ENCODE data around the gene MBNL2. TPM values are rescaled to one million over a fixed set of nuclear protein-coding genes. Genes with fewer than 3 reads are reported as not detected.

Gene MBNL2
- total and polyA plus RNA-seq, 2 of the 13 experiments (the other 11 are each of a cell fraction or from before 2014, with no cell fraction given): 30.8 to 59.0 TPM

- WGBS (ENCODE audit: low lambda C conversion rate): 93% methylated on average over 2 of the region's 2 CpGs
- Histone ChIP-seq H3K4me1 (ENCODE audit: insufficient read depth, low read length) (peaks cover 30% of the 10 kb centered on the region), H3K27me3 (ENCODE audit: control insufficient read depth in 1 of 2, insufficient read depth in 2 of 2, low read length in 2 of 2) (no peaks in the 10 kb centered on the region), H3K4me2 (ENCODE audit: low read depth, low read length) (no peak overlapping the region), H2AFZ (ENCODE audit: low read length) (no peak overlapping the region), H4K20me1 (ENCODE audit: insufficient read depth, low read length) (peaks cover 79% of the 10 kb centered on the region), H3K79me2 (ENCODE audit: insufficient read depth, low read length) (peaks cover 76% of the 10 kb centered on the region), H3K9ac (ENCODE audit: insufficient read depth, low read depth, low read length) (no peak overlapping the region), H3K36me3 (replicated peaks in 1 of 2; ENCODE audit: control insufficient read depth in 1 of 2, insufficient read depth in 2 of 2, low read length in 2 of 2) (peaks cover 31 to 47% of the 10 kb centered on the region in 2 experiments), H3K9me3 (ENCODE audit: low read length) (no peaks in the 10 kb centered on the region), H3K27ac (ENCODE audit: extremely low read length, insufficient read depth, low read length) (no peak overlapping the region), H3K4me3 (replicated peaks in 1 of 3; ENCODE audit: insufficient read depth in 1 of 3, low read depth in 2 of 3, low read length in 3 of 3) (no peak overlapping the region)
- no peak for DNase-seq (ENCODE audit: low spot score)
- intact Hi-C loops (cut with micrococcal nuclease; ENCODE audit: unreplicated experiment): no loop called here
- ChIA-PET POLR2A (no interaction called here), CTCF (ENCODE audit: low intra/inter-chr PET ratio, low total read pairs) (no interaction called here)
- in situ Hi-C loops (cut with HindIII; ENCODE audit: extremely low pct_ligation_motif_present, low pct_unique_long_range_greater_than_20kb): no loop called here
- no peak for ATAC-seq
- TF ChIP-seq, protein P1, sequence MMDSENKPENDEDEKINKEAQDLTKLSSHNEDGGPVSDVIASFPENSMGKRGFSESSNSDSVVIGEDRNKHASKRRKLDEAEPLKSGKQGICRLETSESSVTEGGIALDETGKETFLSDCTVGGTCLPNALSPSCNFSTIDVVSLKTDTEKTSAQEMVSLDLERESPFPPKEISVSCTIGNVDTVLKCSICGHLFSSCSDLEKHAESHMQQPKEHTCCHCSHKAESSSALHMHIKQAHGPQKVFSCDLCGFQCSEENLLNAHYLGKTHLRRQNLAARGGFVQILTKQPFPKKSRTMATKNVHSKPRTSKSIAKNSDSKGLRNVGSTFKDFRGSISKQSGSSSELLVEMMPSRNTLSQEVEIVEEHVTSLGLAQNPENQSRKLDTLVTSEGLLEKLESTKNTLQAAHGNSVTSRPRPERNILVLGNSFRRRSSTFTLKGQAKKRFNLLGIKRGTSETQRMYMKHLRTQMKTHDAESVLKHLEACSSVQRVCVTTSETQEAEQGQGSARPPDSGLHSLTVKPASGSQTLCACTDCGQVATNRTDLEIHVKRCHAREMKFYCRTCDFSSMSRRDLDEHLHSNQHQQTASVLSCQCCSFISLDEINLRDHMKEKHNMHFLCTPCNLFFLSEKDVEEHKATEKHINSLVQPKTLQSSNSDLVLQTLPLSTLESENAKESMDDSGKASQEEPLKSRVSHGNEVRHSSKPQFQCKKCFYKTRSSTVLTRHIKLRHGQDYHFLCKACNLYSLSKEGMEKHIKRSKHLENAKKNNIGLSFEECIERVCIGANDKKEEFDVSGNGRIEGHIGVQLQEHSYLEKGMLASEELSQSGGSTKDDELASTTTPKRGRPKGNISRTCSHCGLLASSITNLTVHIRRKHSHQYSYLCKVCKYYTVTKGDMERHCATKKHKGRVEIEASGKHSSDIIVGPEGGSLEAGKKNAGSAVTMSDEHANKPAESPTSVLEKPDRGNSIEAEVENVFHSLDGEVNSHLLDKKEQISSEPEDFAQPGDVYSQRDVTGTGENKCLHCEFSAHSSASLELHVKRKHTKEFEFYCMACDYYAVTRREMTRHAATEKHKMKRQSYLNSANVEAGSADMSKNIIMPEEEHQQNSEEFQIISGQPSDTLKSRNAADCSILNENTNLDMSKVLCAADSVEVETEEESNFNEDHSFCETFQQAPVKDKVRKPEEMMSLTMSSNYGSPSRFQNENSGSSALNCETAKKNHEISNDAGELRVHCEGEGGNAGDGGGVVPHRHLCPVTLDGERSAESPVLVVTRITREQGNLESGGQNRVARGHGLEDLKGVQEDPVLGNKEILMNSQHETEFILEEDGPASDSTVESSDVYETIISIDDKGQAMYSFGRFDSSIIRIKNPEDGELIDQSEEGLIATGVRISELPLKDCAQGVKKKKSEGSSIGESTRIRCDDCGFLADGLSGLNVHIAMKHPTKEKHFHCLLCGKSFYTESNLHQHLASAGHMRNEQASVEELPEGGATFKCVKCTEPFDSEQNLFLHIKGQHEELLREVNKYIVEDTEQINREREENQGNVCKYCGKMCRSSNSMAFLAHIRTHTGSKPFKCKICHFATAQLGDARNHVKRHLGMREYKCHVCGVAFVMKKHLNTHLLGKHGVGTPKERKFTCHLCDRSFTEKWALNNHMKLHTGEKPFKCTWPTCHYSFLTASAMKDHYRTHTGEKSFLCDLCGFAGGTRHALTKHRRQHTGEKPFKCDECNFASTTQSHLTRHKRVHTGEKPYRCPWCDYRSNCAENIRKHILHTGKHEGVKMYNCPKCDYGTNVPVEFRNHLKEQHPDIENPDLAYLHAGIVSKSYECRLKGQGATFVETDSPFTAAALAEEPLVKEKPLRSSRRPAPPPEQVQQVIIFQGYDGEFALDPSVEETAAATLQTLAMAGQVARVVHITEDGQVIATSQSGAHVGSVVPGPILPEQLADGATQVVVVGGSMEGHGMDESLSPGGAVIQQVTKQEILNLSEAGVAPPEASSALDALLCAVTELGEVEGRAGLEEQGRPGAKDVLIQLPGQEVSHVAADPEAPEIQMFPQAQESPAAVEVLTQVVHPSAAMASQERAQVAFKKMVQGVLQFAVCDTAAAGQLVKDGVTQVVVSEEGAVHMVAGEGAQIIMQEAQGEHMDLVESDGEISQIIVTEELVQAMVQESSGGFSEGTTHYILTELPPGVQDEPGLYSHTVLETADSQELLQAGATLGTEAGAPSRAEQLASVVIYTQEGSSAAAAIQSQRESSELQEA (CRISPR knock-in tag; IDR thresholded peaks at IDR 0.05; ENCODE audit: not compliant biosample characterization): no peak
- no peak for TF ChIP-seq FOXP1 (IDR thresholded peaks at IDR 0.05)
- no peak for TF ChIP-seq FOXP1 (CRISPR knock-in tag; IDR thresholded peaks at IDR 0.05)
- TF ChIP-seq ZNF841 (CRISPR knock-in tag; IDR thresholded peaks at IDR 0.05; ENCODE audit: borderline replicate concordance): no peak
- TF ChIP-seq KDM5A (IDR thresholded peaks at IDR 0.05; ENCODE audit: borderline replicate concordance, low read length): no peak
- no peak for TF ChIP-seq CSRNP2 (CRISPR knock-in tag; conservative IDR thresholded peaks at IDR 0.05; ENCODE audit: low read depth)
- no peak for TF ChIP-seq ZNF501 (CRISPR knock-in tag; IDR thresholded peaks at IDR 0.05)
- TF ChIP-seq HIVEP1 (CRISPR knock-in tag; IDR thresholded peaks at IDR 0.05): no peak
- no peak for TF ChIP-seq KAT2B (IDR thresholded peaks at IDR 0.05; ENCODE audit: borderline replicate concordance, low read depth, low read length)
- no peak for TF ChIP-seq ZNF383 (CRISPR knock-in tag; IDR thresholded peaks at IDR 0.05; ENCODE audit: borderline replicate concordance)
- TF ChIP-seq CBX5 (CRISPR knock-in tag; IDR thresholded peaks at IDR 0.05; ENCODE audit: borderline replicate concordance): no peak
- TF ChIP-seq, protein P2, sequence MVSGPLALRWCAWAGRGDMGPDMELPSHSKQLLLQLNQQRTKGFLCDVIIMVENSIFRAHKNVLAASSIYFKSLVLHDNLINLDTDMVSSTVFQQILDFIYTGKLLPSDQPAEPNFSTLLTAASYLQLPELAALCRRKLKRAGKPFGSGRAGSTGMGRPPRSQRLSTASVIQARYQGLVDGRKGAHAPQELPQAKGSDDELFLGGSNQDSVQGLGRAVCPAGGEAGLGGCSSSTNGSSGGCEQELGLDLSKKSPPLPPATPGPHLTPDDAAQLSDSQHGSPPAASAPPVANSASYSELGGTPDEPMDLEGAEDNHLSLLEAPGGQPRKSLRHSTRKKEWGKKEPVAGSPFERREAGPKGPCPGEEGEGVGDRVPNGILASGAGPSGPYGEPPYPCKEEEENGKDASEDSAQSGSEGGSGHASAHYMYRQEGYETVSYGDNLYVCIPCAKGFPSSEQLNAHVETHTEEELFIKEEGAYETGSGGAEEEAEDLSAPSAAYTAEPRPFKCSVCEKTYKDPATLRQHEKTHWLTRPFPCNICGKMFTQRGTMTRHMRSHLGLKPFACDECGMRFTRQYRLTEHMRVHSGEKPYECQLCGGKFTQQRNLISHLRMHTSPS (CRISPR knock-in tag; IDR thresholded peaks at IDR 0.05; ENCODE audit: low read depth): no peak
- no peak for TF ChIP-seq ZNF737 (CRISPR knock-in tag; IDR thresholded peaks at IDR 0.05; ENCODE audit: borderline replicate concordance)
- BruUV-seq (replicated peaks): no TSS peak
- FAIRE-seq: no peak
Observed at GRCh38 chr13:97318532-97318931, 96.4 kb downstream of the MBNL2 start.
